Lower lobe of right lung (tissue), 2 donors: ENCODE measurements around the gene RNF31. TPM values are rescaled to one million over a fixed set of nuclear protein-coding genes. Genes with fewer than 3 reads are reported as not detected.

Source experiments
- ATAC-seq, 2 donors: fragments of 200-7000 bp; cut with Tn5 transposase; one replicate each; pipeline ENCODE4 v1.9.1; 2020 to 2022; ENCODE audit warnings: mild to moderate bottlenecking in 2 of 2, moderate library complexity in 2 of 2
- DNase-seq: peaks from one replicate; pipeline ENCODE4 v3.0.0-alpha.2; 2020
- H3K27ac ChIP-seq: fragments of 200-600 bp; one replicate; pipeline ENCODE4 v1.8.0; 2022
- H3K27me3 ChIP-seq: fragments of 200-600 bp; one replicate; pipeline ENCODE4 v1.8.0; 2022; ENCODE audit warnings: low read depth
- H3K36me3 ChIP-seq: fragments of 200-600 bp; one replicate; pipeline ENCODE4 v1.8.0; 2022; ENCODE audit warnings: mild to moderate bottlenecking
- H3K4me1 ChIP-seq: fragments of 200-600 bp; one replicate; pipeline ENCODE4 v1.8.0; 2022
- H3K4me3 ChIP-seq: fragments of 200-600 bp; one replicate; pipeline ENCODE4 v1.8.0; 2022; ENCODE audit warnings: mild to moderate bottlenecking
- H3K9me3 ChIP-seq: fragments of 200-600 bp; one replicate; pipeline ENCODE4 v1.8.0; 2022
- CTCF ChIP-seq: fragments of 200-600 bp; IDR thresholded peaks from one replicate; pipeline ENCODE4 v1.8.0; 2022; ENCODE audit warnings: antibody characterized with exemption, mild to moderate bottlenecking
- intact Hi-C: fragments of 100-400 bp; cut with DNase I; formaldehyde crosslinking; loops from one replicate; pipeline ENCODE4 v1.11.0; 2022
- total RNA-seq: library from RNA; stranded (reverse); fragmentation: NEBNext Ultra II Directional; extraction: Animal tissue kit (Norgen Biotek cat#: 25700); gene quantifications from one replicate; pipeline ENCODE4 v1.2.1, GENCODE V29; 2021
- donor health status: DM: no; HTN: yes; CAD: no; lungs with severe emphysema.

Gene RNF31
- total RNA-seq, 1 donor from 2014 or later: 67.3 TPM

DNA sequence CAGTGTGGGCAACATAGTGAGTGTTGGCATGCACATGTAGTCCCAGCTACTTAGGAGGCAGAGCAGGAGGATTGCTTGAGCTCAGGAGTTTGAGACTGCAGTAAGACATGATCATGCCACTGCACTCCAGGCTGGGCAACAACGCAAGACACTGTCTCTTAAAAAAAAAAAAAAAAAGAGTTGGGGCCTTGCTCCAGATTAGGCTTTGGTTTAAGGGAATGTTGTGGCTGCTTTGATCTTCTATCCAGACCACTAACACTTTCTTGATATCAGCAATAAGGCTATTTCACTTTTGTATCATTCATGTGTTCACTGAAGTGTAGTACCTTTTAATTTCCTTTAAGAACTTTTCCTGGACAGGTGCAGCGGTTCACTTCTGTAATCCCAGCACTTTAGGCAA is 19.6 kb upstream of the RNF31 start:
- no peaks in the 10 kb centered on the region for H3K27me3 ChIP-seq
- no peak overlapping the region for H3K4me3 ChIP-seq
- H3K4me1 ChIP-seq: peaks cover 5% of the 10 kb centered on the region
- TF ChIP-seq CTCF: no peak
- ATAC-seq (no peak), DNase-seq (no peak)
- no peak overlapping the region for H3K27ac ChIP-seq
- H3K36me3 ChIP-seq: peaks cover 21% of the 10 kb centered on the region
- no peaks in the 10 kb centered on the region for H3K9me3 ChIP-seq
- intact Hi-C loops: no loop called here

- Histone ChIP-seq H3K27ac (no peak overlapping the region), H3K36me3 (peaks cover 3% of the 10 kb centered on the region), H3K4me1 (peaks cover 5% of the 10 kb centered on the region), H3K27me3 (no peaks in the 10 kb centered on the region), H3K4me3 (no peak overlapping the region), H3K9me3 (no peaks in the 10 kb centered on the region)
- DNase-seq: no peak
- TF ChIP-seq CTCF: no peak
- no peak for ATAC-seq
- intact Hi-C loops: no loop called here
Measured at GRCh38 chr14:24129410-24129998, 17.8 kb upstream of the RNF31 start.

DNA sequence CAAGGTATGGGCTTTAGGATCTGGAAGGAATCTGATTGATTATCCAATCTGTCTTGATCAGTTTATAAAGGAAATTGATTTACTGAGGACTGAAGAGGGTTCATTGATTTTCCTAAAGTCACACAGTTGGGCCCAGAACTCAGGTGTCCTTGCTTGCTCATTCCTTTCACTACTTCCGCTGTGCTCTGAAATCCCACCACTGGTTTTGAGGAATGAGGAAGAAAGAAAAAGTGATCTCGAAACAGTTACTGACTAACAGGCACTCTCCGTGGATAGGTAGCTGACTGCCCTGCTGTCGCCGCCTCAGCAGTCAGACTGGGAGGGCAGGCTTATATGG is 16.9 kb upstream of the RNF31 start, which contains the start of gene FITM1:
TSS of gene FITM1 (plus strand) at position 280 of the 337 bp plus-strand sequence. CDS start 905 bp downstream, outside the sequence.
- DNase-seq: no peak
- no peaks in the 10 kb centered on the region for H3K27me3 ChIP-seq
- TF ChIP-seq CTCF: no peak
- no peaks in the 10 kb centered on the region for H3K36me3 ChIP-seq
- H3K27ac ChIP-seq: peak within 1 kb of the TSS; percentile 72
- H3K9me3 ChIP-seq: no peaks in the 10 kb centered on the region
- H3K4me1 ChIP-seq: peaks cover 8% of the 10 kb centered on the region
- no peak within 1 kb of the TSS for H3K4me3 ChIP-seq
- intact Hi-C loops: no loop called here
- ATAC-seq: no peak

- Histone ChIP-seq H3K9me3 (no peaks in the 10 kb centered on the region), H3K36me3 (no peaks in the 10 kb centered on the region), H3K4me3 (no peak overlapping the region), H3K27ac (peak overlapping the region; percentile 72), H3K27me3 (no peaks in the 10 kb centered on the region), H3K4me1 (peaks cover 11% of the 10 kb centered on the region)
- DNase-seq: no peak
- TF ChIP-seq CTCF: no peak
- intact Hi-C loops: no loop called here
- ATAC-seq: no peak
Measured at GRCh38 chr14:24130717-24131548, 16.4 kb upstream of the RNF31 start.

GRCh38 chr14:24131549-24131966 is 15.7 kb upstream of the RNF31 start:
- Histone ChIP-seq H3K4me3 (no peak overlapping the region), H3K27me3 (no peaks in the 10 kb centered on the region), H3K27ac (peak overlapping the region; percentile 72), H3K36me3 (no peaks in the 10 kb centered on the region), H3K9me3 (no peaks in the 10 kb centered on the region), H3K4me1 (peaks cover 11% of the 10 kb centered on the region)
- TF ChIP-seq CTCF: no peak
- ATAC-seq: no peak
- intact Hi-C loops: no loop called here
- DNase-seq: no peak
